GM21423 (cell line): ENCODE measurements around the gene SMAD7.

Source experiments
- ATAC-seq: cut with Tn5 transposase; IDR thresholded peaks from one replicate; pipeline ENCODE4 v1.9.1; 2021; ENCODE audit warnings: mild to moderate bottlenecking, moderate library complexity; ENCODE audit not compliant: unreplicated experiment

SMAD7 gene

GRCh38 chr18:48917579-48918517, 32.9 kb downstream of the SMAD7 start:
- ATAC-seq = no peak

- ATAC-seq = no peak
Measured at GRCh38 chr18:48915626-48916425, 34.9 kb downstream of the SMAD7 start.

- ATAC-seq = no peak
Measured at GRCh38 chr18:48914581-48915251, 36.0 kb downstream of the SMAD7 start.

DNA sequence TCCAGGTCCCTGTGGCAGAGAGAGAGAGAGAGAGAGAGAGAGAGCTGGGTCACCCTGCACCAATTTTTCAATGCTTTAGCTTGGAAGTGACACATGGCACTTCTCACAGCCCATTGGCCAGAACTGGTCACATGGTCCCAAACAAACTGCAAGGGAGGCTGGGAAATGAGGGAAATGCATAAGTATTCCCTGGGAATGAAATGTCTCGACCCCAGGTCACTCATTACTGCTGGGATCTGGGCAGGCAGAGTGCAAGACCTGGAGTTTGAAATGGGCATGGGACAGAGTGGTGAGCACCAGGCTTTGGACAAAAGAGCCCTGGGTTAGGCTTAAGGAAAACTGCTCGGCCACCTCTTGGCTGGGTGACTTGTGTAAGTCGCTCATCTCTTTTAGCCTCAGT, 37.0 kb downstream of the SMAD7 start:
- no peak for ATAC-seq

DNA sequence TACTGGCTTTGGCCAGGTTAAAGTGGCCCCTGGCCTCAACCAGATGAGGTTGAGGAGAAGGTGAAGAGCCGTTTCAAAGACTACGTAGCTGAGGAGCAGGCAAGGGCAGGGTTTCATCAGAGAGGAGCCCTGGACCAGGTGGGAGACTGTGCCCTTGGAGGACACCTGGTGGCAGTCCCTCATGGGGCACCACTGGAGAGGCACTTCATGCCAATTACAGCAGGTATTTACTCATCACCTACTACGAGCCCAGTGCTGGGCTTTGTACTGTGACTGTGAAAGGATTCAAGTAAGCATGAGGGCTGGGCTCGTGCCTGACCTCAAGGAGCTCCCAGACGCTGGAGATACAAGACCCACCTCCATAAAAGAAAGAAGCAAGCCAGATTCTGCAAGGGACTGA, 37.6 kb downstream of the SMAD7 start:
- ATAC-seq = no peak

DNA sequence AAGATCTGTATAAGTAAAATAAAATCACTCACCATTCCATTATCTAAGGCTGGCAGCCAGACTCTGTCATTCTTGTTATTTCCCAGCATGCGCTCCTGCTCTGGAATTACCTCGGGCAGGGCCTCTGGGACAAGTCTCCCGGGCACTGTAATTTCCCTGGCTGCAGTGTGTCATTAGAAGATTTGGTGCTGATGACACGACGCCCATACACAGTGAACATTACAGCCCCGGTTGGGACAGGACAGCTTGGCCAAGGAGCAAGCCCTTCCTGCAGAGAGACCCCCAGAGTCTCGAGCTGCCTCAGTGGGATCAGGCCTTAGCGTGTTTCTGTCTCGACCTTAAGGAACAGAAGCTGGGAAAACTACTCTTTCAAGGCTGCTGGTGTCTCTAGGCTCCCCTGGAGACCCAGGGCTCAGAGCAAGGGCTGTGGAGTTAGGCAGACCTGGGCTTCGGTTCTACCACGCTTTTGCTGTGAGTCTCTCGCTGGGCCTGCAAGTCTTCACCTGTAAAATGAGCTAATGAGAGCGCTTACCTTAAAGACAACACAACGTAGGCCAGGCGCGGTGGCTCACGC, 39.7 kb downstream of the SMAD7 start:
- ATAC-seq = no peak

DNA sequence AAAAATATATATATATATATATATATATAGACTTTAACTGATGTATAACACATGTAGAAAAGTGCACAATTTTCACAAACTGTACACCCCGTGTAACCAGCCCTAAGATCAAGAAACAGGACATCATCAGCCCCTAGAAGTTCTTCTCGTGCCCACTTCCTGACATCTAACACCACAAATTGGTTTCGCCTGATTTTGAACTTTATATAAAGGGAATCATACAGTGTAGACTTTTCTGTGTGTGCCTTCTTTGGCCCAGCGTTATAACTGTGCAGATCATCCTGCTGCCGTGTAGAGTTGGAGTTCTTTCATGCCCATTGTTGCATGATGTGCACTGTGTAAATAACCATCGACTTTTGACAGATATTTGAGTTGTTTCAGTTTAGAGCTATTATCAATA, 41.0 kb downstream of the SMAD7 start:
- no peak for ATAC-seq

DNA sequence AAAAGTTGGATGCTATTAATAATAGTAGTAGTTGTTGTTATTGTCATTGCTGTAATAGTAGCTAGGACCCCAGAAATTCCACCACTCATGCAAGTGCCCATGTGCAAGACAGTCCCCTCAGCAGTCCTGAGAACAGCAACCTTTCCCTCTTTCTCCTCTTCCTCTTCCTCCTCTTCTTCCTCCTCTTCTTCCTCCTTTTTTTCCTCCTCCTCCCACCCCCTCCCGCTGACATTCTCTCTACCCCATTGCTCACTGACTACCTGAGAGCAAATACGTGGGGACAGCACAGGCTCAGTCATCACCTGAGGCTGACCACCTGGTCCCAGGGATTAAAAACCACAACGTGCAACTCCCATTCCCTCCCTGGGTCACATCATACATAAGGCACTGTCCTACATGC, 41.8 kb downstream of the SMAD7 start:
- no peak for ATAC-seq

DNA sequence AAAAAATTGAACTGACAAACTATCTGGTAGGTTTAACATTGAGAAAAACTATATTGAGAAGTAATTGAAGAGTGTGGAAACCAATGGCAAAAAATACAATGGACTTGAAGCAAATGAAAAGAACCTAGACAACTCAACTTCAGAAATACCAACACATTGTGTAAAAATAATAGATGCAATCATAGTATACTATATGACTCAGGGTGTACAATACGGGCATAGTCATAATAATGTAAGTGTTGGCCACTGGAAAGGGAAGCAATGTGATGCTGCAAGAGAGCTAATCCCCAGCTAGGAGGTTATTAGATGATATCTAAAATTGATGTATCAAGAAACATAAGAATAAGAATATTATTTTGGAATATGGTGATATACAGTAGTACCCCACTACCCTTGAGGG, 45.3 kb downstream of the SMAD7 start:
- ATAC-seq = no peak

DNA sequence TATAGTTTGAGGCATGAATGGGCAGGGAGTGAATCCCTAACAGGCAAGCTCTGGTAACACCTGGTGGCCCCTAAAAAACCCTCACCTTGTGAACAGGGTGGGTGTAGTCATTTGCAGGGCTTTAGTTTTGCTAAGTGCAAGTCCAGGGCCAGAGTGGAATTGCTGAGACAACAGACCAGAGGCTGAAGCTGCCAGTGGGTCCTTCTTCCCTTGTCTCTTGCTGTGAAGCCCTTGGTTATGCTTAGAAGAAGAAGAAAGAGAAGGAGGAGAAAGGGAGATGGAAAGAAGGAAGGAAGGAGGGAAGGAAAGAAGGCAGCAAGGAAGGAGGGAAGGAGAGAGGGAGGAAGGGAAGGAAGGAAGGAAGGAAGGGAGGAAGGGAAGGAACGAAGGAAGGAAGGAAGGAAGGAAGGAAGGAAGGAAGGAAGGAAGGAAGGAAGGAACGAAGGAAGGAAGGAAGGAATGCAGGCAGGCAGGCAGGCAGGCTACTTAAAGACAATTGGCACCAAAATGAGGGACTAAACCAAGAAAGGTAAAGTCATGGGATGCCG, 45.8 kb downstream of the SMAD7 start:
- ATAC-seq = no peak

GRCh38 chr18:48904091-48904490, 46.7 kb downstream of the SMAD7 start:
- no peak for ATAC-seq

GRCh38 chr18:48902856-48903601, 47.7 kb downstream of the SMAD7 start:
- ATAC-seq = no peak

DNA sequence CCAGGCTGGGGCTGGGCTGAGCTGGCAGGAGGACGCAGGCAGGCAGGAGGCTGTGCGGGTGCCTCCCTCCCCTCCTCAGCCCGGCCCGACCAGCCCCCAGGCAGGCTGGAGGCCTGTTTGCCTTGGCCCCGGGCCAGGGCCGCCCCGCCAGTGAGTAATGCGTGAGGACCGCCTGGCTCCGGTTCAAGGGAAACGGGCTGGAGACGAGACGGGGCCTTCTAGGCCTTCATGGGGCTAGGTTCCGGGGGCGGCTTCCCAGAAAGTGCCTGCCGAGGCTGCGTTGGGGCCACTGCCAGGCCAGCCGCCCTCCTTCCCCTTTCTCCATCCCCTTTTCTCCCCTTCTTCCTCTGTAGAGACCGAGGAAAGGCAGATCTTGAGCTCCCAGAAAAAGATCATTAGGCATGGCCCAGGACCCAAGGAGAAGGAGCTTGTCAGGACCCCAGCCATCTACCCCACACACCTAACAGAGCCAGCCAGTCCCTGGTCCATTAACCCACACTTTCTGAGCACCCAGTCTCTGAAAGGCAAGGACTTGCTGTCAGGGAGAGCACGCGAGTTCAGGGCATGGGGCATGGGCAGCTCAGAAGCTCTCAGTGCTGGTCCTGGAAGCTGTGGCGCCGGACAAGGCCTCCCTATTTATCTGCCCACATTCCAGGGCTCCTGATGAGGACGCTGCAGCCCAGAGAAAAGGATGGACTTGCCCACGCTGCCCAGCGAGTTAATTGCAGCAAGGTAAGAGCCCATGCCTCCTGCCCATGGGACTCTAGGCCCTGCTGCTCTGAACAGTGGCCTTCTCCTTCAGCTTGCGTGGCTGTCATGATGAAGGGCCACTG, 48.5 kb downstream of the SMAD7 start:
- no peak for ATAC-seq

- ATAC-seq = no peak
Measured at GRCh38 chr18:48901145-48902022, 49.4 kb downstream of the SMAD7 start.

DNA sequence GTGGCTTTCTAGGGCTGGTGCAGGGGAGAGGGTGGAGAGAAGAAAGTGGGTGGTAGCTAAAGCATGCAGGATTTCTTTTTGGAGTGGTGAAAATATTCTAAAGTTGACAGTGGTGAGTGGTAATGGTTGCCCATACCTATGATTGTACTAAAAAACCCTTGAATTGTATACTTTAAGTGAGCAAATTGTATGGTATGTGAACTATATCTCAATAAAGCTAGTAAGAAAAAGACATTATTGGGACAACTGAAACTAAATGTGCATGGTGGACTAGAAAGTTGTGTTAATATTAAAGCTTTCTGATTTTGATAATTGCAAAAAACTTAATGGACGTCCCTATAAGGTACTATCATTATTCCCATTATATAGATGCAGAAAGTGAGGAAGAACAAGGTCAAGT, 50.3 kb downstream of the SMAD7 start:
- ATAC-seq = no peak

GRCh38 chr18:48899558-48900174, 51.1 kb downstream of the SMAD7 start:
- no peak for ATAC-seq

GRCh38 chr18:48898521-48898920, 52.2 kb downstream of the SMAD7 start:
- no peak for ATAC-seq

GRCh38 chr18:48897531-48897930, 53.2 kb downstream of the SMAD7 start:
- no peak for ATAC-seq
